Measurements from ENCODE around the gene FCRL5.

DNA sequence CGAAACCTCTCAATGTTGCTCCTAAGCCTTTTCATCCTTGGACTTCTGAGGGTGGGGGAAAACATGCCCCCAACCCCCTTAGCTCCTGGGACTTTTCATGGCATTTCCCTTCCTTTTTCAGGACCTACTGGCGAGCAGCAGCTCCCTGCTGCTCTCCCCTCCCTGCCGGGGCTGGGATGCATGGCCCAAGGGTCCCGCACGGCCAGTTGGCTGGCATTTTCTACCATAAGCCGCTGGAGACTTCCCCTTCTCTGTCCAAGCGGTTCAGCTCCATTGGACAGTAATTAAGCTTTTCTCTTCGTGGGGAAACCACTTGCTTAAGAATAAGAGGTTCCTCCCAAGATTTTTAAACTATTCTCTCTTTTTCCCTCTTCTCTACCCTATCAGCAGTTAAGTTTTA is 52.8 kb downstream of the FCRL5 start:
- TF ChIP-seq POLR2A (IDR thresholded peaks at IDR 0.05) (no peak), CTCF (IDR thresholded peaks at IDR 0.05) (no peak), POLR2AphosphoS5 (IDR thresholded peaks at IDR 0.05) (no peak)
